ENCODE data around the gene RBM44. TPM values are rescaled to one million over a fixed set of nuclear protein-coding genes. Genes with fewer than 3 reads are reported as not detected.

Gene RBM44
- total and polyA plus RNA-seq, 4 donors: 0.02 to 0.75 (median 0.15) TPM

GRCh38 chr2:237864940-237865622 lies 66.5 kb downstream of the RBM44 start:
- Histone ChIP-seq H3K36me3 (ENCODE audit: control insufficient read depth in 4 of 4, insufficient read depth in 3 of 4, low read depth in 1 of 4, low read length in 3 of 4) (no peaks in the 10 kb centered on the region), H3K4me3 (ENCODE audit: low read depth in 1 of 3, low read length in 3 of 3) (no peak overlapping the region), H3K27me3 (ENCODE audit: control insufficient read depth in 4 of 4, insufficient read depth in 4 of 4, low read length in 3 of 4) (no peaks in the 10 kb centered on the region), H3K27ac (ENCODE audit: low read depth in 1 of 2, low read length in 2 of 2) (no peak overlapping the region), H3K9ac (ENCODE audit: low read depth in 1 of 2, low read length in 2 of 2) (no peak overlapping the region), H3K4me1 (ENCODE audit: control insufficient read depth in 4 of 4, insufficient read depth in 4 of 4, low read length in 3 of 4) (peaks cover 0 to 24% (median 15%) of the 10 kb centered on the region in 4 donors), H3K9me3 (ENCODE audit: control insufficient read depth in 4 of 4, low read length in 3 of 4) (no peaks in the 10 kb centered on the region)
- DNase-seq (ENCODE audit: low spot score): no peak
- no peak for TF ChIP-seq ZBTB33 (IDR thresholded peaks at IDR 0.05)
- TF ChIP-seq MAX (IDR thresholded peaks at IDR 0.05): no peak
- no peak for TF ChIP-seq FOXA2 (IDR thresholded peaks at IDR 0.05)
- no peak for TF ChIP-seq RXRA (IDR thresholded peaks at IDR 0.05)
- no peak for TF ChIP-seq GABPA (IDR thresholded peaks at IDR 0.05 in 1 of 2, conservative IDR thresholded peaks at IDR 0.05 in 1 of 2)
- no peak for TF ChIP-seq ATF3 (IDR thresholded peaks at IDR 0.05)
- no peak for TF ChIP-seq RAD21 (IDR thresholded peaks at IDR 0.05)
- no peak for TF ChIP-seq JUND (IDR thresholded peaks at IDR 0.05)
- TF ChIP-seq FOXA1 (IDR thresholded peaks at IDR 0.05): no peak
- no peak for TF ChIP-seq CTCF (IDR thresholded peaks at IDR 0.05; ENCODE audit: low read depth, low read length, missing input control)
- no peak for TF ChIP-seq HNF4A (conservative IDR thresholded peaks at IDR 0.05)
- TF ChIP-seq HNF4G (IDR thresholded peaks at IDR 0.05): no peak
- no peak for TF ChIP-seq SP1 (IDR thresholded peaks at IDR 0.05)
- no peak for TF ChIP-seq TAF1 (conservative IDR thresholded peaks at IDR 0.05)
- TF ChIP-seq EGR1 (IDR thresholded peaks at IDR 0.05; ENCODE audit: low read depth in 2 of 2): no peak
- TF ChIP-seq NR2F2 (IDR thresholded peaks at IDR 0.05): no peak
- TF ChIP-seq REST (IDR thresholded peaks at IDR 0.05): no peak
- 90% methylated on average over 9 of the region's 9 CpGs for WGBS
